Uterus (tissue), 4 donors: ENCODE data around the gene ZNF438. TPM values are rescaled to one million over a fixed set of nuclear protein-coding genes. Genes with fewer than 3 reads are reported as not detected.

Experiments
- DNase-seq, 2 donors: peaks; one replicate each; pipeline ENCODE4 v3.0.0-alpha.2; 2019 to 2020
- H3K27ac ChIP-seq, 2 donors: fragments of 200-600 bp; sonication (generic); 1 replicate in 1 of 2; 2 replicates in 1 of 2; pipeline ENCODE4 v1.5.1; 2016 to 2018
- H3K27me3 ChIP-seq, 2 donors: fragments of 200-600 bp; sonication (generic); one replicate each; pipeline ENCODE4 v1.5.1; 2018 to 2019; ENCODE audit warnings: control low read depth in 1 of 2
- H3K36me3 ChIP-seq, 2 donors: fragments of 200-600 bp; sonication (generic); one replicate each; pipeline ENCODE4 v1.5.1; 2019; ENCODE audit warnings: control low read depth in 1 of 2
- H3K4me1 ChIP-seq, 2 donors: fragments of 200-600 bp; sonication (generic); one replicate each; pipeline ENCODE4 v1.5.1; 2018 to 2019; ENCODE audit warnings: control low read depth in 1 of 2
- H3K4me3 ChIP-seq, 2 donors: fragments of 200-600 bp; sonication (generic); 1 replicate in 1 of 2; 2 replicates in 1 of 2; pipeline ENCODE4 v1.5.1; 2018 to 2019; ENCODE audit warnings: mild to moderate bottlenecking in 1 of 2
- H3K9me3 ChIP-seq, 2 donors: fragments of 200-600 bp; sonication (generic); one replicate each; pipeline ENCODE4 v1.5.1; 2019; ENCODE audit warnings: control low read depth in 1 of 2
- POLR2A ChIP-seq, 2 donors: fragments of 450-650 bp; IDR thresholded peaks; one replicate each; pipeline ENCODE4 v1.6.1; 2016; ENCODE audit warnings: antibody characterized with exemption in 2 of 2, mild to moderate bottlenecking in 1 of 2, moderate library complexity in 1 of 2
- intact Hi-C: fragments of 100-400 bp; cut with DNase I; formaldehyde crosslinking; loops from one replicate; pipeline ENCODE4 v1.15.1; 2023; ENCODE audit warnings: low total_unique reads
- total RNA-seq, 4 donors: library from RNA; depleted of rRNA in 3 of 4; stranded (reverse); fragments of >200 nt in 3 of 4; gene quantifications; one replicate each; pipeline versions ENCODE4 v1.1.0 to v1.2.4, GENCODE V29; 2014 to 2023
- TF ChIP-seq, protein P1 (sequence below), 4 experiments: fragments of 200-600 bp in 2 of 4; fragments of 450-650 bp in 2 of 4; sonication (generic) in 2 of 4; IDR thresholded peaks; one replicate each; pipeline ENCODE4 v1.5.1; 2016 to 2019; ENCODE audit warnings: antibody characterized with exemption in 4 of 4, mild to moderate bottlenecking in 2 of 4, moderate library complexity in 1 of 4
- donor health status: DM: yes; HTN: yes; CAD: no.

ZNF438 gene
- total RNA-seq, 4 donors from 2014 or later, result 5.8 to 24.6 (median 18.4) TPM

DNA sequence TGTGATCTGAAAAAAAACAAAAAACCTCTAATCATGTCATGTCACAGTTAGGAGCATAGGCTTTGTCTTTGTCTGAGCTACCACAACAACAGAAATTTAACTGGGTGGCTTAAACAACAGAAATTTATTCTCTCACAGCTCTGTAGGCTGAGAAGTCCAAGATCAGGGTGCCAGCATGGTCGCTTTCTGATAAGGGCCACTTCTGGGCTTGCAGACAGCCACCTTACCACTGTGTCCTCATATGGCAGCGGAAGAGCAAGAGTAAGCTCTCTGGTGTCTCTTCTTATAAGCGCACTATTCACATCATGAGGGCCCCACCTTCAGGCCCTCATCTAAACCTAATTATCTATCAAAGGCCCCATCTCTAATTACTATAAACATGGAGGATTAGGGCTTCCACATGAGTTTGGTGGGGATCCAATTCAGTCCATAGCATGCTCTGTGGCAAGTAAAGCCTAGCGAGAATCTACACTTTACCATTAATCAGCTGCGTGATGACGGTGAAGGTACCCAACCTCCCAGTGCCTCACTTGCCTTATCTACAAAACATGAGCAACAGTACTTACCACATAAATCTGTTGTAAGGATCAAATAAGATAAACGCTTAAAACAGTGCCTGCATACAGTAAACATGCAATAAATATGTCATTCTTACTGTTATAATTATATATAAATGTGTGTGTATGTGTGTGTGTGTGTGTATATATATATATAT lies 17.3 kb downstream of the ZNF438 start:
- Histone ChIP-seq H3K36me3 (no peaks in the 10 kb centered on the region), H3K9me3 (no peaks in the 10 kb centered on the region), H3K4me3 (no peak overlapping the region), H3K4me1 (no peaks in the 10 kb centered on the region), H3K27ac (no peak overlapping the region), H3K27me3 (no peaks in the 10 kb centered on the region)
- intact Hi-C loops, result no loop called here
- TF ChIP-seq, protein P1, sequence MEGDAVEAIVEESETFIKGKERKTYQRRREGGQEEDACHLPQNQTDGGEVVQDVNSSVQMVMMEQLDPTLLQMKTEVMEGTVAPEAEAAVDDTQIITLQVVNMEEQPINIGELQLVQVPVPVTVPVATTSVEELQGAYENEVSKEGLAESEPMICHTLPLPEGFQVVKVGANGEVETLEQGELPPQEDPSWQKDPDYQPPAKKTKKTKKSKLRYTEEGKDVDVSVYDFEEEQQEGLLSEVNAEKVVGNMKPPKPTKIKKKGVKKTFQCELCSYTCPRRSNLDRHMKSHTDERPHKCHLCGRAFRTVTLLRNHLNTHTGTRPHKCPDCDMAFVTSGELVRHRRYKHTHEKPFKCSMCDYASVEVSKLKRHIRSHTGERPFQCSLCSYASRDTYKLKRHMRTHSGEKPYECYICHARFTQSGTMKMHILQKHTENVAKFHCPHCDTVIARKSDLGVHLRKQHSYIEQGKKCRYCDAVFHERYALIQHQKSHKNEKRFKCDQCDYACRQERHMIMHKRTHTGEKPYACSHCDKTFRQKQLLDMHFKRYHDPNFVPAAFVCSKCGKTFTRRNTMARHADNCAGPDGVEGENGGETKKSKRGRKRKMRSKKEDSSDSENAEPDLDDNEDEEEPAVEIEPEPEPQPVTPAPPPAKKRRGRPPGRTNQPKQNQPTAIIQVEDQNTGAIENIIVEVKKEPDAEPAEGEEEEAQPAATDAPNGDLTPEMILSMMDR (IDR thresholded peaks at IDR 0.05), result no peak
- no peak for TF ChIP-seq POLR2A (IDR thresholded peaks at IDR 0.05)
- no peak for DNase-seq

DNA sequence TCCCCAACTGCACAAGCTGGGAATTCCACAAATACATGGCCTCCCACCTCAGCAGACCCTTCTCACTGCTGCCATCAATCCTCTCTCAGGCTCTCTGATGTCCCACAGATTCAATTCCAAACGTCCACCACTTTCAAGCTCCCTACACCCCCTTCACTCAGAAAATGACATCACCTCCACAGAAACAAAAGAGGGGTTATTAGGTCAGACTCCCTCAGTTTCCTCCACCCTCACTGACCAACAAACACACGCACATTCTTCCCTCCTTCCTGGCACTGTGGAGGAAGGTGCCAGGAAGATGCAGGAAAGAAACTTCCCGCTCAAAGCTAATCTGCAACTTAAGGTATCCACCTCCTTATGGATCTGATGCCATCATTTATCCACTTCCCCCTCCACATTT lies 18.3 kb downstream of the ZNF438 start:
- DNase-seq, result no peak
- H3K27me3 ChIP-seq, result no peaks in the 10 kb centered on the region

DNA sequence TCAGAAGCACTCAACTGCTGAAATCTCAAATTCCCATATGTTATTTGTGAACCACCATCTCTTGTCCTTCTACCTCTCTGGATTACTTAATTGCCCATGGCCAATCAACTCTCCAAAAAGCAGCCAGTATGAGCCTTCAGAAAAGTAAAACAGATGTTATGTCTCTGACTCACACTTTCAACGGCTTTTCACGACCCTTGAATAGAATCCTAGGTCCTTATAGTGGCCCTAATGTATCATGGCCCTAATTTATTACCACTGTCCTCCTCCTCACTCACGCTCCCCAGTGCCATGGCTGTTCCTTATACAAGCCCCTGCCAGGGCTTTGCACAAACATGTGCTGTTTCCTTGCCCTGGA lies 20.0 kb downstream of the ZNF438 start:
- TF ChIP-seq POLR2A (IDR thresholded peaks at IDR 0.05), result no peak
- TF ChIP-seq, protein P1 (IDR thresholded peaks at IDR 0.05), result no peak
- intact Hi-C loops, result no loop called here
- Histone ChIP-seq H3K36me3 (no peaks in the 10 kb centered on the region), H3K27me3 (no peaks in the 10 kb centered on the region), H3K4me3 (no peak overlapping the region), H3K9me3 (no peaks in the 10 kb centered on the region), H3K4me1 (no peaks in the 10 kb centered on the region), H3K27ac (peak overlapping the region; percentile 44 to 52)
- no peak for DNase-seq

More for the DNA sequence above, 18.3 kb downstream of the ZNF438 start:
- Histone ChIP-seq H3K4me3 (no peak overlapping the region), H3K36me3 (no peaks in the 10 kb centered on the region), H3K4me1 (no peaks in the 10 kb centered on the region), H3K9me3 (no peaks in the 10 kb centered on the region), H3K27ac (no peak overlapping the region)
- intact Hi-C loops, result no loop called here
- no peak for TF ChIP-seq POLR2A (IDR thresholded peaks at IDR 0.05)
- TF ChIP-seq, protein P1 (IDR thresholded peaks at IDR 0.05), result no peak

DNA sequence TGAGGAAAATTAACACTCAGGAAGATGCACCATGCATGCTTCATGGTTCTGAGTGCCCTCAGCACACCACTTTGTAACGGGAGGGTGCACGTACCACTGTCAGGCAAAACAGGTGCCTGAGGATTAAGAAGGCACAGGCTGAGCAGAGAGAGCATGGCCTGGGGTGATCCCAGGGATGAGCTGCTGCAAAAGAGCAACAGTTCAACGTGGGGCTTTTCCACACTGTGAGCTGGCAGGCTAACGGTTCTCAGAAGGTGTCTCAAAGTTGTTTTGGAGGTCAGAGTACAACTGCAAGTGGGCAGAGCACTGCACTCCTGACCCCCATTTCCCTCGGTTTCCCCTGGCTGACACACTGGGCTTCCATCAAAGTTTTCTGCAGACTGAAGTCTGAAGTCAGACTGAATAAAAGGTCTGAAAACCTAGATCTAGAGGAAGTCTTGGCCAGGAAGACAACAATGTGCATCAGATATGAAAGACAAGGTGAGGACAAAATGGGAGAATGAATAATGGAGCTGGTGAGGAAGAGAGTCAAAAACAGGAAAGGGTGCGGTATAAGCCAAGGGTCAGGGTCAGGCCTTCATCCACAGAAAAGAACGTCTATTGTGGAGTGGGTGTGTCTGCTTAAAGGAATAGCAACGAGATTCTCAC lies 20.5 kb downstream of the ZNF438 start:
- Histone ChIP-seq H3K4me3 (no peak overlapping the region), H3K9me3 (no peaks in the 10 kb centered on the region), H3K27ac (peak overlapping the region; percentile 44 to 52), H3K36me3 (no peaks in the 10 kb centered on the region), H3K4me1 (no peaks in the 10 kb centered on the region), H3K27me3 (no peaks in the 10 kb centered on the region)
- TF ChIP-seq, protein P1 (IDR thresholded peaks at IDR 0.05), result no peak
- TF ChIP-seq POLR2A (IDR thresholded peaks at IDR 0.05), result no peak
- peak in 1 of 2 donors; percentile 34 for DNase-seq
- intact Hi-C loops, result no loop called here

DNA sequence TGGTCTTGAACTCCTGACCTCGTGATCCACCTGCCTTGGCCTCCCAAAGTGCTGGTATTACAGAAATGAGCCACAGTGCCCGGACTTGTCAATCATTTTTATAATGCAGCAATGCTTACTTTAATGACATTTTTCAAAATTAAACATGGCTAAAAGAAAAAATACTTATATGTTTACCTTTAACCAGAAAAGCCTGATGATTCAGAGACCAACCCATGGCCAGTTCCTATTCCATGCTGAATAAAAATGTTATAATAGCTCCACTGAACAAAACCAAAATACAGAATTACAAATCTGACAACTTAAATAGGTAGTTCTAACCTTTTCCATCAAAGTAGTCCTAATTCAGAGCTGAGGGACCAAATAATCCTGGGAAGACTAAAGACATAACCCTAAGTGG lies 21.6 kb downstream of the ZNF438 start:
- H3K4me1 ChIP-seq, result no peaks in the 10 kb centered on the region
- H3K9me3 ChIP-seq, result no peaks in the 10 kb centered on the region
- intact Hi-C loops, result no loop called here
- no peaks in the 10 kb centered on the region for H3K36me3 ChIP-seq
- TF ChIP-seq, protein P1 (IDR thresholded peaks at IDR 0.05), result no peak
- TF ChIP-seq POLR2A (IDR thresholded peaks at IDR 0.05), result no peak
- H3K27ac ChIP-seq, result peak overlapping the region in 1 of 2 donors; percentile 52
- H3K27me3 ChIP-seq, result no peaks in the 10 kb centered on the region
- H3K4me3 ChIP-seq, result no peak overlapping the region
- DNase-seq, result no peak
